Hepatocyte (in vitro differentiated cells): ENCODE results near the gene NAP1L4.

Source experiments
- CTCF ChIP-seq: fragments of 200-600 bp; sonication (generic); IDR thresholded peaks from 2 replicates; pipeline ENCODE4 v1.5.1; 2016; ENCODE audit warnings: antibody characterized with exemption, mild to moderate bottlenecking; ENCODE audit not compliant: poor library complexity
- EZH2 ChIP-seq: fragments of 200-600 bp; sonication (generic); IDR thresholded peaks from 2 replicates; pipeline ENCODE4 v1.6.1; 2016; ENCODE audit warnings: antibody characterized with exemption, mild to moderate bottlenecking, borderline replicate concordance

GRCh38 chr11:3028813-3029212 is 36.7 kb upstream of the NAP1L4 start:
- TF ChIP-seq CTCF (no peak), EZH2 (no peak)
